ENCODE measurements around the gene SLIT3.

DNA sequence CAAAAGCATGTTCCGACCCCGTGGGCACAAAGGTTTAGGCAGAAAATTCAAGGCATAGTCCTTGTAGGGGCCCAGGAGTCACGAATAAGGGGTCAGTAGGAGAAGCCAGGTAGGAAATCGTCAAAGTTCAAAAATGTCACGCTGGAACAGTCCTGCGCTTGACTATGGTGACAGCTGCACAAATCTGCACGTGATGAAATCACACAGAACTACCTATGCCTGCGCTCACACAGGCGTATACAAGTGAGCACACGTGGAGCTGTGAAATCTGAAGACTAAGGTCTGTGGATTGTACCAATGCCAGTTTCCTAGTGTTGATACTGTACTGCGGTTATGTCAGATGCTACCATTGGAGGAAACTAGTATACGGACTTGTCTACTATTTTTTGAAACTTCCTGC is 418.7 kb downstream of the SLIT3 start:
- TF ChIP-seq, protein P1, sequence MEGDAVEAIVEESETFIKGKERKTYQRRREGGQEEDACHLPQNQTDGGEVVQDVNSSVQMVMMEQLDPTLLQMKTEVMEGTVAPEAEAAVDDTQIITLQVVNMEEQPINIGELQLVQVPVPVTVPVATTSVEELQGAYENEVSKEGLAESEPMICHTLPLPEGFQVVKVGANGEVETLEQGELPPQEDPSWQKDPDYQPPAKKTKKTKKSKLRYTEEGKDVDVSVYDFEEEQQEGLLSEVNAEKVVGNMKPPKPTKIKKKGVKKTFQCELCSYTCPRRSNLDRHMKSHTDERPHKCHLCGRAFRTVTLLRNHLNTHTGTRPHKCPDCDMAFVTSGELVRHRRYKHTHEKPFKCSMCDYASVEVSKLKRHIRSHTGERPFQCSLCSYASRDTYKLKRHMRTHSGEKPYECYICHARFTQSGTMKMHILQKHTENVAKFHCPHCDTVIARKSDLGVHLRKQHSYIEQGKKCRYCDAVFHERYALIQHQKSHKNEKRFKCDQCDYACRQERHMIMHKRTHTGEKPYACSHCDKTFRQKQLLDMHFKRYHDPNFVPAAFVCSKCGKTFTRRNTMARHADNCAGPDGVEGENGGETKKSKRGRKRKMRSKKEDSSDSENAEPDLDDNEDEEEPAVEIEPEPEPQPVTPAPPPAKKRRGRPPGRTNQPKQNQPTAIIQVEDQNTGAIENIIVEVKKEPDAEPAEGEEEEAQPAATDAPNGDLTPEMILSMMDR (IDR thresholded peaks at IDR 0.05) = no peak
- no peak for TF ChIP-seq POLR2A (IDR thresholded peaks at IDR 0.05)
- no peak for TF ChIP-seq POLR2AphosphoS5 (IDR thresholded peaks at IDR 0.05)

Measured in breast epithelium (tissue), 3 donors.